ENCODE results near the gene MOGAT3.

GRCh38 chr7:101233907-101234547 lies 33.2 kb upstream of the MOGAT3 start:
- TF ChIP-seq CTCF (IDR thresholded peaks at IDR 0.05) (no peak), POLR2A (IDR thresholded peaks at IDR 0.05) (no peak)

Measured in uterus (tissue), 2 donors.